Ascending aorta (tissue), 2 donors: ENCODE measurements around the gene TCEA3. TPM values are rescaled to one million over a fixed set of nuclear protein-coding genes. Genes with fewer than 3 reads are reported as not detected.

Source experiments
- DNase-seq, 2 donors: peaks; one replicate each; pipeline ENCODE4 v3.0.0-alpha.2; 2019; ENCODE audit warnings: low spot score in 2 of 2
- H3K27ac ChIP-seq, 2 donors: fragments of 200-600 bp; sonication (generic); one replicate each; pipeline ENCODE4 v1.5.1; 2016 to 2017; ENCODE audit warnings: mild to moderate bottlenecking in 1 of 2
- H3K27me3 ChIP-seq: fragments of 200-600 bp; sonication (generic); one replicate; pipeline ENCODE4 v1.5.1; 2017
- H3K36me3 ChIP-seq, 2 donors: fragments of 200-600 bp; sonication (generic); one replicate each; pipeline ENCODE4 v1.5.1; 2016
- H3K4me1 ChIP-seq, 2 donors: fragments of 200-600 bp; sonication (generic); one replicate each; pipeline ENCODE4 v1.5.1; 2016 to 2017; ENCODE audit warnings: mild to moderate bottlenecking in 1 of 2
- H3K4me3 ChIP-seq, 2 donors: fragments of 200-600 bp; sonication (generic); one replicate each; pipeline ENCODE4 v1.5.1; 2016 to 2017; ENCODE audit warnings: mild to moderate bottlenecking in 1 of 2
- H3K9me3 ChIP-seq, 2 donors: fragments of 200-600 bp; sonication (generic); one replicate each; pipeline ENCODE4 v1.5.1; 2016
- intact Hi-C: fragments of 100-400 bp; cut with DNase I; formaldehyde crosslinking; loops from one replicate; pipeline ENCODE4 v1.15.1; 2023
- total RNA-seq: library from RNA; depleted of rRNA; stranded (reverse); fragments of >200 nt; gene quantifications from one replicate; pipeline ENCODE4 v1.1.0, GENCODE V29; 2016
- TF ChIP-seq, protein P1 (sequence below), 3 experiments: fragments of 200-600 bp in 2 of 3; fragments of 450-650 bp in 1 of 3; sonication (generic) in 2 of 3; IDR thresholded peaks; one replicate each; pipeline ENCODE4 v1.5.1; 2016 to 2019; ENCODE audit warnings: antibody characterized with exemption in 3 of 3, mild to moderate bottlenecking in 1 of 3, moderate library complexity in 1 of 3

The TCEA3 gene
- total RNA-seq, 1 donor from 2014 or later, result 11.3 TPM

DNA sequence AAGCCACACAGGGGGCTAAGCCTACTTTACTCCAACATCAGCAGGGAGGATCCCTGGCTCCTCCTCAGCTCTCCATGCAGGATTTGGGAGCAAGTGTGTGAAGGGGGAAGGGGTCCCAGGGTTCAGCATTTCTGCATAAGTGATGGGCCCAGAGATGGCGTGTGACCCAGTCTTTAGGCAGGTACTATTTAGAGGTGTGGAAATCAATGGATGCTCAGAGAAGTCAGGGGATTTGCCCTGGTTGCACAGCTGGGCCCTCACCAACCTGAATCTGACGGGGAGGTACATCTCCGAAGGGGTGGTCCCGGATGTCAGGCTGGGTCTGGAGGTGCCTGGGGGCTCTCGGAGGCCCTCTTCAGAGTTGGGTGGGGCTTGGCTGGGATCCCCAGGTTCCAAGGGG, 6.9 kb upstream of the TCEA3 start:
- Histone ChIP-seq H3K27me3 (no peaks in the 10 kb centered on the region), H3K9me3 (no peaks in the 10 kb centered on the region), H3K4me3 (no peak overlapping the region), H3K27ac (no peak overlapping the region), H3K4me1 (no peaks in the 10 kb centered on the region), H3K36me3 (peaks cover 37 to 58% of the 10 kb centered on the region in 2 donors)
- TF ChIP-seq, protein P1, sequence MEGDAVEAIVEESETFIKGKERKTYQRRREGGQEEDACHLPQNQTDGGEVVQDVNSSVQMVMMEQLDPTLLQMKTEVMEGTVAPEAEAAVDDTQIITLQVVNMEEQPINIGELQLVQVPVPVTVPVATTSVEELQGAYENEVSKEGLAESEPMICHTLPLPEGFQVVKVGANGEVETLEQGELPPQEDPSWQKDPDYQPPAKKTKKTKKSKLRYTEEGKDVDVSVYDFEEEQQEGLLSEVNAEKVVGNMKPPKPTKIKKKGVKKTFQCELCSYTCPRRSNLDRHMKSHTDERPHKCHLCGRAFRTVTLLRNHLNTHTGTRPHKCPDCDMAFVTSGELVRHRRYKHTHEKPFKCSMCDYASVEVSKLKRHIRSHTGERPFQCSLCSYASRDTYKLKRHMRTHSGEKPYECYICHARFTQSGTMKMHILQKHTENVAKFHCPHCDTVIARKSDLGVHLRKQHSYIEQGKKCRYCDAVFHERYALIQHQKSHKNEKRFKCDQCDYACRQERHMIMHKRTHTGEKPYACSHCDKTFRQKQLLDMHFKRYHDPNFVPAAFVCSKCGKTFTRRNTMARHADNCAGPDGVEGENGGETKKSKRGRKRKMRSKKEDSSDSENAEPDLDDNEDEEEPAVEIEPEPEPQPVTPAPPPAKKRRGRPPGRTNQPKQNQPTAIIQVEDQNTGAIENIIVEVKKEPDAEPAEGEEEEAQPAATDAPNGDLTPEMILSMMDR (IDR thresholded peaks at IDR 0.05), result no peak
- intact Hi-C loops, result no loop called here
- no peak for DNase-seq

- TF ChIP-seq, protein P1 (IDR thresholded peaks at IDR 0.05), result no peak
- Histone ChIP-seq H3K36me3 (peaks cover 32 to 54% of the 10 kb centered on the region in 2 donors), H3K27me3 (no peaks in the 10 kb centered on the region), H3K27ac (no peak overlapping the region), H3K4me1 (no peaks in the 10 kb centered on the region), H3K4me3 (no peak overlapping the region), H3K9me3 (no peaks in the 10 kb centered on the region)
- intact Hi-C loops, result no loop called here
- DNase-seq, result no peak
These were observed 6.3 kb upstream of the TCEA3 start for GRCh38 chr1:23430803-23431202.

DNA sequence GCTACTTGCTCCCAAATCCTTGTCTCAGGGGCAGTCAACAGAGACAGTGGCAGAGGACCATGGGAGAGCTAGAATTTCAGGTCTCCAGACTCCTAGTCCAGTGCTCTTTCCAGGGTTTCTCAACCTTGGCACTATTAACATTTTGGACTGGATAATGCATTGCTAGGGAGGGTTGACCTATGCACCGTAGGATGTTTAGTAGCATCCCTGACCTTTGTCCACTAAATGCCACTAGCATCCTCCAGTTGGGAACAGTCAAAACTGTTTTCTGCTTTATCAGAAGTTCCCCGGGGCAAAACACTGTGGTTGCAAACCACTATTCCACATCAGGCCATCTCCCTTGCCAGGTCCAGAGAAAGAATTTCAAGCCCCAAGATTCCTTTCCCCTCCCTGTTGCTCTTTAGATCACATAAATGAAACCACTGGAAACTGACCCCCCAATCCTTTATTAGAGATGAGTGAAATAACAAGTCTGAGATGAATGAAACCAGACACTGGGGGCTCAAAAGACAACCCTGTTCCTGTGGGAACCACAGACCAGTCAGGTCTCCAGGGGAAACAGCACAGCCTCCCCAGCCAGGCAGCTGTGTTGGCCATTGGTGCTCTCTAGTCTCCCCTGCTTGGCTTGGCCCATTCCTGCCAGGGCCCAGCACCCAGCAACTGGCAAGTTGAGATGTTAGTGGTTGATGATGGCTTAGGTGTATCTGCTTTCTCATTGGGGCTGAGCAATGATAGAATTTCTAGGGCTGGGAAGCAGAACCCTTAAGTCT, 3.8 kb upstream of the TCEA3 start:
- Histone ChIP-seq H3K9me3 (no peaks in the 10 kb centered on the region), H3K4me3 (no peak overlapping the region), H3K36me3 (peaks cover 27 to 30% of the 10 kb centered on the region in 2 donors), H3K27ac (no peak overlapping the region), H3K27me3 (no peaks in the 10 kb centered on the region), H3K4me1 (peaks cover 0 to 10% of the 10 kb centered on the region in 2 donors)
- TF ChIP-seq, protein P1 (IDR thresholded peaks at IDR 0.05), result no peak
- intact Hi-C loops, result no loop called here
- DNase-seq, result no peak

DNA sequence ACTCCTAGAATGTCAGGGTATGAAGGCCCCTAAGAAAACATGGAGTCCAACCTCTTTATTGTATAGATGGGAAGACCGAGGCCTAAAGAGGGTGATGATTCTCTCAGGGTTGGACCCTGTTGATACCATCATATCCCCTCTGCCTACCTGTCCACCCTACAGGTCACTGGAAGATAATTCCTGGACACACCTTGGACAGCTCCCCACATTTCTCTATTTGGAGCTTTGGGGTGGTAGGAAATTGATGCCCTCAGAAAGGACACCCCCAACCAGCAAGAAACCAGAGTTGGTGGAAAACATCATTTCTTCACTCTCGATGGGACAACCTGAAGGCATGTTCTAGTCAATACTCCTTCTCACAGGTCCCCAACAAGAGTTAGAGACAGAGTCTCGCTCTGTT, 3.0 kb upstream of the TCEA3 start:
- intact Hi-C loops, result no loop called here

GRCh38 chr1:23426828-23427227, 2.3 kb upstream of the TCEA3 start:
- Histone ChIP-seq H3K36me3 (peaks cover 16 to 19% of the 10 kb centered on the region in 2 donors), H3K4me1 (peaks cover 0 to 22% of the 10 kb centered on the region in 2 donors), H3K27me3 (no peaks in the 10 kb centered on the region), H3K27ac (no peak overlapping the region), H3K9me3 (no peaks in the 10 kb centered on the region), H3K4me3 (no peak overlapping the region)
- intact Hi-C loops, result no loop called here
- TF ChIP-seq, protein P1 (IDR thresholded peaks at IDR 0.05), result no peak
- no peak for DNase-seq

More for the DNA sequence above, 3.0 kb upstream of the TCEA3 start:
- Histone ChIP-seq H3K27ac (no peak overlapping the region), H3K36me3 (peaks cover 21 to 22% of the 10 kb centered on the region in 2 donors), H3K4me3 (no peak overlapping the region), H3K9me3 (no peaks in the 10 kb centered on the region), H3K27me3 (no peaks in the 10 kb centered on the region), H3K4me1 (peaks cover 0 to 15% of the 10 kb centered on the region in 2 donors)
- DNase-seq, result no peak
- TF ChIP-seq, protein P1 (IDR thresholded peaks at IDR 0.05), result no peak
